Kidney epithelial cell (primary cell): Measurements from ENCODE around the gene SNX6. TPM values are rescaled to one million over a fixed set of nuclear protein-coding genes. Genes with fewer than 3 reads are reported as not detected.

Experiments
- DNase-seq: peaks from one replicate; pipeline ENCODE4 v3.0.0-alpha.2; 2010; ENCODE audit warnings: low read depth
- H3K27me3 ChIP-seq: 2 replicates; pipeline ENCODE4 v1.6.0; 2011; ENCODE audit warnings: low read length; ENCODE audit not compliant: control insufficient read depth, insufficient read depth
- H3K36me3 ChIP-seq: 2 replicates; pipeline ENCODE4 v1.5.1; 2011; ENCODE audit warnings: low read length; ENCODE audit not compliant: control insufficient read depth, insufficient read depth
- H3K4me3 ChIP-seq: 2 replicates; pipeline ENCODE4 v1.5.1; 2011; ENCODE audit warnings: low read depth, mild to moderate bottlenecking, control low read depth, low read length
- CTCF ChIP-seq: IDR thresholded peaks from 2 replicates; pipeline ENCODE4 v1.5.1; 2011; ENCODE audit warnings: mild to moderate bottlenecking, moderate library complexity, low read length, control low read depth, inconsistent platforms; ENCODE audit not compliant: insufficient read depth, poor library complexity, severe bottlenecking
- total RNA-seq: library from RNA; depleted of rRNA; stranded (reverse); fragments of >200 nt; gene quantifications from 2 replicates; pipeline ENCODE4 v1.2.3, GENCODE V29; 2015

Gene SNX6
- total RNA-seq, 1 donor from 2014 or later = 267 TPM

DNA sequence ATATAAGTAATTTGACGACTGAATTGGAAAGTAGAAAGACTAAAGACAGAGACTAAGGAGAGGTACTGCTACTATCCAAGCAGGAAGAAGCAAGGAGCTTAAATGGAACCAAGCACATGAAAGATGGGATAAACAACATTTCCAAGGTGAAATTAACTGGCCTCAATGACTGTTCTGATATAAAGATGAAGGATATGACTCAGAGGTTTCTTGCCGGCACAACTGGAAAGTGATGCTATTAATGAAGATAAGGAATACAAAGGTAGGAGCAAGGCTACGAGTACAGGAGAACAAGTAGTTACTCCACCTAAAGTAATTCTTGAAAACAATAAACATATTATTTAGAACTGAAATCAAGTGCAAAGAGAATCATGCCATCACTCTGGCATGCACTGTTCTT lies 6.4 kb downstream of the SNX6 start:
- no peak overlapping the region for H3K4me3 ChIP-seq
- TF ChIP-seq CTCF = no peak
- H3K36me3 ChIP-seq = no peaks in the 10 kb centered on the region
- no peaks in the 10 kb centered on the region for H3K27me3 ChIP-seq
- no peak for DNase-seq

GRCh38 chr14:34620839-34621238 lies 9.1 kb downstream of the SNX6 start:
- no peak for DNase-seq
- Histone ChIP-seq H3K4me3 (no peak overlapping the region), H3K27me3 (no peaks in the 10 kb centered on the region), H3K36me3 (no peaks in the 10 kb centered on the region)
- no peak for TF ChIP-seq CTCF

- DNase-seq = no peak
- H3K36me3 ChIP-seq = no peaks in the 10 kb centered on the region
- H3K27me3 ChIP-seq = no peaks in the 10 kb centered on the region
- TF ChIP-seq CTCF = no peak
- no peak overlapping the region for H3K4me3 ChIP-seq
These were observed 9.8 kb downstream of the SNX6 start for GRCh38 chr14:34620115-34620514.

DNA sequence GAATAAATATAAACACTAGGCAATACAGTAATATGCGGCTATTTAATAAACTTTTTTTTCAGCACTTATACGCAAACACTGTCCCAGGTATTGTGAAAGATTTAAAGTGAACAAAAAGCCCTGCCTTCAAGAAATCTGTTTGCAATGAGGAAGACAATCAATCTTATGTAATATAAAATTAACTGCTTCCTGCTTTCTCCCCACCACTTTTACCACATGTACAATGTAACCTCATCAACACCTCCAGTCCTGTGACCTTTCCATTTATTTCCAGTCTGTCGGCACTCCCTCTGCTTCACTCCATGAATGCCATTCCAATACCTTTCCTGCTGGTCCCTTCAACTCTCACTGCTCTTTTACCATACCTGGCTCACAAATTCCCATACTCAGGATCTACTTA lies 10.5 kb downstream of the SNX6 start:
- Histone ChIP-seq H3K4me3 (no peak overlapping the region), H3K27me3 (no peaks in the 10 kb centered on the region), H3K36me3 (no peaks in the 10 kb centered on the region)
- TF ChIP-seq CTCF = no peak
- DNase-seq = no peak

DNA sequence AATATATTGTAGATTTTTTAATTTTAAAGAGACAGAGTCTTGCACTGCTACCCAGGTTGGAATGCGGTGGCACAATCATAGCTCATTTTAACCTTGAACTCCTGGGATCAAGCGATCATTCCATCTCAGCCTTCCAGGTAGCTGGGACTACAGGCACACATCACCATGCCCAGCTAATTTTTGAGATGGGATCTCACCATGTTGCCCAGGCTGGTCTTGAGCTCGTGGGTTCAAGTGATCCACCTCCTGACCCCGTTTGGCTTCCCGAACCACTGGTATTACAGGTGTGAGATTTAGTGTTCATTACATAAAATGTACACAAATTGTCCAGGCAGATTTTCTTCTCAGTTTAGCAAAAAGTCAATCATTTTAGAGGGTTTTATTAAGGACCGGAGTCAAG lies 13.6 kb downstream of the SNX6 start:
- Histone ChIP-seq H3K4me3 (no peak overlapping the region), H3K36me3 (no peaks in the 10 kb centered on the region), H3K27me3 (no peaks in the 10 kb centered on the region)
- TF ChIP-seq CTCF = no peak
- DNase-seq = no peak

DNA sequence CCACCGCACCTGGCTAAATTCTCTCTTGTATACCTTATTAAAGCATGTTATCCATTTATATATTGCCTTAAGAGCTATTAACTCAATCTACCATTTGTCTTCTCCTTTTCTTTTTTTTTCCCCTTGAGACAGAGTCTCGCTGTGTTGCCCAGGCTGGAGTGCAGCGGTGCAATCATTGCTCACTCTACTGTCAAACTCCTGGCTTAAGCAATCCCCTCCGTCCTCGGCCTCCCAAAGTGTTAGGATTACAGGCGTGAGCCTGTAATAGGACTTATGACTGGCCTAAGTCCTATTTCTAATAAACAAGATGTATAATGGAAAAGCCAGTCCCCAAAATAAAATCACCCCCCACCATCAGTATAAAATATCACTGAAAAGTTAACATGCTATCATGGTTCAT lies 14.4 kb downstream of the SNX6 start:
- Histone ChIP-seq H3K27me3 (no peaks in the 10 kb centered on the region), H3K4me3 (no peak overlapping the region), H3K36me3 (no peaks in the 10 kb centered on the region)
- no peak for TF ChIP-seq CTCF
- no peak for DNase-seq
